NCI-H82 (cell line): ENCODE data around the gene PDAP1.
"Not testable (repeated sequence)": the region's sequence is repeated elsewhere in the genome, so short reads cannot be mapped to it uniquely, and the experiment has no call there.

Source experiments
- DNase-seq: peaks from one replicate; lab custom pipeline; 2025; lab: John Stamatoyannopoulos, UW

Gene PDAP1

GRCh38 chr7:99375070-99375807, 33.2 kb downstream of the PDAP1 start:
- peak; percentile 75 for DNase-seq

- peak; percentile 79 for DNase-seq
These were observed 34.0 kb downstream of the PDAP1 start, which contains the start of gene ARPC1B for GRCh38 chr7:99374111-99375064. Gene ARPC1B (plus strand): TSS chr7:99374730. CDS start chr7:99385715, 10,985 bp downstream.

GRCh38 chr7:99373091-99374066, 35.0 kb downstream of the PDAP1 start:
- no peak for DNase-seq

- peak; percentile 65 for DNase-seq
These were observed 35.9 kb downstream of the PDAP1 start for GRCh38 chr7:99372275-99373090.

- DNase-seq: no peak
These were observed 36.9 kb downstream of the PDAP1 start for GRCh38 chr7:99371376-99371920.

GRCh38 chr7:99369767-99370391, 38.5 kb downstream of the PDAP1 start:
- no peak for DNase-seq

GRCh38 chr7:99368750-99369389, 39.5 kb downstream of the PDAP1 start:
- no peak for DNase-seq

GRCh38 chr7:99366646-99367045, 41.8 kb downstream of the PDAP1 start:
- DNase-seq: no peak

GRCh38 chr7:99365318-99366141, 42.9 kb downstream of the PDAP1 start:
- DNase-seq: peak; percentile 47

GRCh38 chr7:99363286-99363685, 45.1 kb downstream of the PDAP1 start:
- no peak for DNase-seq

GRCh38 chr7:99362801-99363200, 45.6 kb downstream of the PDAP1 start:
- no peak for DNase-seq

- DNase-seq: no peak
These were observed 48.8 kb downstream of the PDAP1 start for GRCh38 chr7:99359465-99360154.

GRCh38 chr7:99358521-99358920, 49.9 kb downstream of the PDAP1 start:
- DNase-seq: not testable (repeated sequence)

- DNase-seq: no peak
These were observed 50.5 kb downstream of the PDAP1 start for GRCh38 chr7:99357701-99358490.

GRCh38 chr7:99355098-99355497, 53.3 kb downstream of the PDAP1 start:
- DNase-seq: no peak

GRCh38 chr7:99352247-99352646, 56.1 kb downstream of the PDAP1 start:
- DNase-seq: no peak

GRCh38 chr7:99350641-99351040, 57.8 kb downstream of the PDAP1 start:
- not testable (repeated sequence) for DNase-seq
